ENCODE data around the gene CDYL2.
"Not testable (repeated sequence)": the region's sequence is repeated elsewhere in the genome, so short reads cannot be mapped to it uniquely, and the experiment has no call there.

Gene CDYL2, protein sequence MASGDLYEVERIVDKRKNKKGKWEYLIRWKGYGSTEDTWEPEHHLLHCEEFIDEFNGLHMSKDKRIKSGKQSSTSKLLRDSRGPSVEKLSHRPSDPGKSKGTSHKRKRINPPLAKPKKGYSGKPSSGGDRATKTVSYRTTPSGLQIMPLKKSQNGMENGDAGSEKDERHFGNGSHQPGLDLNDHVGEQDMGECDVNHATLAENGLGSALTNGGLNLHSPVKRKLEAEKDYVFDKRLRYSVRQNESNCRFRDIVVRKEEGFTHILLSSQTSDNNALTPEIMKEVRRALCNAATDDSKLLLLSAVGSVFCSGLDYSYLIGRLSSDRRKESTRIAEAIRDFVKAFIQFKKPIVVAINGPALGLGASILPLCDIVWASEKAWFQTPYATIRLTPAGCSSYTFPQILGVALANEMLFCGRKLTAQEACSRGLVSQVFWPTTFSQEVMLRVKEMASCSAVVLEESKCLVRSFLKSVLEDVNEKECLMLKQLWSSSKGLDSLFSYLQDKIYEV

DNA sequence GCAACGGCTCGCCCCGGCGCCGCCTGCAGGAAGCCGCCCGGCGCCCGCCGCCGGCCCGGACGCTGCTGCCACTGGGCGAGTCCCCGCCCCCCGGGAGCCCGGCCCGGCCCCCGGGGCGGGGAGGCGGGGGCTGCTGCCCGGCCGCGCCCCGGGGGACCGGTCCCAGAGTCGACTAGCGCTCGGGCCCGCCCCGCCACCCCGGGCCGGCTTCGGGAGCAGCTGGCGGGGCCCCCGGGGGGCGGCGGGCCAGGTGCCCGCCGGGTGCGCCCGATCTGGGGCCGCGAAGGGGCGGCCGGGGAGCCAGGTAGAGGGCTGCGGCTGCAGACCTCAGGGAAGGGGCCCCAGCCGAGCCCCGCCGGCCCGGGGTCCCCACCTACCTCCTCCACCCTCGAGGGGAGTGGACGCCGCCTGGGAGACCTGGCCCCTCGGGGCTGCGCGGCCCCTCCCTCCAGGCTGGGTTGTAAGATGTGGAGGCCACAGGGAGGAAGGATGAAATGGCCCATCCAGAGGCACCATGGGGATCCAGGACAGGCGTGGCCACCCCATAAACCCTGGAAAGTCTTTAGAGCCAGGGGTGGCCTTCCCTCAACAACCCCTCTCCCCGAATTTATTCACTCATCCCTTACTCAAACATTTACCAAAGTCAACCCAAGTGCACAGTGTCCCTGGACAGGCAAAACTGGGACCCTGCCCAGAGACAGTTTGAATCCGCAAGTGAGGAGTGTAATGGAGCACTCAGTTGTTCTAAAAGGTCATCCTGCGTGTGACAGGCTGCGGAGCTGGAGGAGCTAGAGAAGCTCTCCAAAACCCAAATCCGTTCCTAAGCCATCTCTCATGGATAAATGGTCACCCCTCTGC, at the start of gene CDYL2:
TSS of gene CDYL2 (minus strand) at position 73 of the 858 bp plus-strand sequence. CDS start 425 bp downstream, outside the sequence.
- DNase-seq = no peak

DNA sequence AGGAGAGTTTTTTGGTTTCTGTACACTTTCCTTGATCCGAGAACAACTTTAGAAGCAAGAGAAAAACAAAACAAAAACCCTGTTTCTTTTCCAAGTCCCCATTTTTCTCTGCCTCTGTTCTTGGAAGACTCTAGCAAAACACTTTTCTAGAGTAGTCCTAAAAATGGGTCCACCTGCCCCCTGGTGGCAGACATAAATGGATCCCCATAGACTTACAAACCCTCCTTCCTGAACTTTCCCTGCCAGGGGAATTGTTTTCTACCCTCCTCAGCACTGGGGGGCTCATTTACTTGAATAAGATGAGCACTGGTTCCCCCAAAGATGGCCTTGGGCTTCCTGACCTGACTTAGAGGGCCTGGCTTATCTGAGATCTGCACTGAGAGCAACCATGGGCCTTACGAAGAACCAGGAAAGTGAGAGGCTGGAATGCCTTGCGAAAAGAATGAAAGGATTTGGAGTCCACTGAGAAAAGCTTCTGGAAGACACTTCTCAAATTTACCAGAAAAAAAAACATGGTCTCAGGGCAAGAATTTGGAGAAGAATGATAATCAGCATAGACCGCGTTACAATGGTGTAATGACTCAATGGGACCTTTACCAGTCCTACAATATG, 48.0 kb upstream of the CDYL2 start:
- DNase-seq = no peak

DNA sequence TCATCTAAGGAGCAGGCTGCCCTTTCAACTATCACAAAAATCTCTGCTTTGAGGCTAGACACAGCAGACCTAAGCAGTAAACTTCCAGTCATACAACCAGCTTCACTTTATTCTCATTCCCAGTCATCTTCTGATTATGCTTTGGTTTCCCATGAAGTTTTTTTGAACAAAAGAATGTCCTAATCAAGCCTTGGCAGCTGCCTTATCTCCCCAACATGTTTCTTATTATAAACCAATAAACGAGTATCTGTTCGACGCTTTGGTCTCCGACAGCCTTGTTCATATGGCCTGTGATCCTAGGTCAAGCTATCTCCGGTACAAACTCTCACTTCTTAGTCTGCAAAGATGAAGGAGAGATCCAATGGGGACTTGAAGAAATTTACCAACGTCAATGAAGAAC, 47.4 kb upstream of the CDYL2 start:
- no peak for DNase-seq

DNA sequence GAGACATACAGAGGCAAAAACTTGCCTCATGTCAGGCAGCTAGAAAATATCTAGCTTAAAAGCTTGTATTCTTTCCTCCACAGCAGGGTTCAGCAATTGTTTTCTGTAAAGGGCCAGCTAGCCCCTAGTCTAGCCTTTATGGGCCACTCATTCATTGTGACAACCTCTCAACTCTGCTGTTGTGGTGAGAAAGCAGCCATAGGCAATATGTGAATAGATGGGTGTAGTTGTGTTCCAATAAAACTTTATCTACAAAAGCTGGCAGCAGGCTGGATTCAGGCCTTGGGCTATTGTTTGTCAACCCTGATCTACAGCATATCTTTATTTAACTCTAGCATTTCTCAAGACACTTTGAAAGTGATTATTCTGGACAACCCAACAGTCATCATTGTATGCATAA, 46.4 kb upstream of the CDYL2 start:
- DNase-seq = no peak

DNA sequence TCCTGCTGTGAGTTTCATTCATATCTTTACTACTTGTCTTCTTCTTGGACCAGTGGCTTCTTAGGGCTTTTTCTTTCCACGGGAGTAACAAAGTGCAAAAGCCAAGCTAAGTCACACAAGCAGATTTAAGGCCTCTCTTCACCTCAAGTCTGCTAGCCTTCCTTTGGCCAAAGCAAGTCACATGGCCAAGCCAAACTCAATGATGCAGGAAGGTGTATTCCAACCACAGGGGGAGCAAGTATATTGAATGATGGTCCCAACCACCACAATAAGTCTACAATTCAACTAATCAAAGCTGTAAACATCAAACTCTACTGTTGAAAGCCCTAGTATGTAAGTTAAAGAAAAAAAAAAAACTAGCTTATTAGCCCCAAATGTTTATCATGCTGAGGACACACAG, 44.5 kb upstream of the CDYL2 start:
- DNase-seq = no peak

DNA sequence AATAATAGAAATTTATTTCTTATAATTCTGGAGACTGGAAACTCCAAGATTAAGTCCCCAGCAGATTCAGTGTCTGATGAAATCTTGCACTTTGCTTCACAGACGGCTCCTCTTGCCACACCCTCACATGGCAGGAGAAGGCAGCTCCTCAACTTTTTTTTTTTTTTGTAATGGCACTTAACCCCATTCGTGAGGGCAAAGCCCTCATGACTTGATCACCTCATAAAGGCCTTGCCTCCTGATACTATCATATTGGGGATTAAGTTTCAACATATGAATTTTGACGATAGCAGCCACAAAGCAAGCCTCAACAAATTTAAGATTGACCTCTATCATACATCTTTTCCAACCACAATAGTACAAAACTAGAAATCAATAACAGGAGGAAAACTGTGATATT, 42.3 kb upstream of the CDYL2 start:
- no peak for DNase-seq

DNA sequence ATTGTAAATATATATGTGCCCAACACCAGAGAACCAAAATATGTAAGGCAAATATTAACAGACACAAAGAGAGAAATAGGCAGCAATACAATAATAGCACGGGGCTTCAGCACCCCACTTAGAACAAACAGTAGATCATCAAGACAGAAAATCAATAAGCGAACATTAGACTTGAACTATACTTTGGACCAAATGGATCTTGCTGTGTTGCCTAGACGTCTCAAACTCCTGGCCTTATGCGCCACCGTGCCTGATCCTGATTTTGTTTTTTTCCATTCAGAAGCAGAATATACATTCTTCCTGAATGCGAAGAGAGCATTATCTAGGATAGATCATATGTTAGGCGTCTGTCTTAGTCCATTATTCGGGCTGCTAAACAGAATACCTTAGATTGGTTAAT, 41.9 kb upstream of the CDYL2 start:
- DNase-seq = no peak

DNA sequence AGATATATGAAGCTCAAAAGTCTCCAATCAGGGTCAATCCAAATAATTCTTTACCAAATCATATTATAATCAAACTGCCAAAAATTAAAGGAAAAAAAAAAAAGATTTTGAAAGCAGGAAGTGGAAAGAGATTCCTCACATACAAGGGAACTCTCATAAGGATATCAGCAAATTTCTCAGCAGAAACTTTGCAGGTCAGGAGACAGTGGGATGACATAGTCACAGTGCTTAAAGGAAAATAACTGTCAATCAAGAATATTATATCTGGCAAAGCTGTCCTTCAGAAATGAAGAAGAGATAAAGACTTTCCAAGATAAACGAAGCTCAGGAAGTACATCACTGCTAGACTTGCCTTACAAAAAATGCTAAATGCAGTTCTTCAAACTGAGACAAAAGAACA, 40.0 kb upstream of the CDYL2 start:
- no peak for DNase-seq

DNA sequence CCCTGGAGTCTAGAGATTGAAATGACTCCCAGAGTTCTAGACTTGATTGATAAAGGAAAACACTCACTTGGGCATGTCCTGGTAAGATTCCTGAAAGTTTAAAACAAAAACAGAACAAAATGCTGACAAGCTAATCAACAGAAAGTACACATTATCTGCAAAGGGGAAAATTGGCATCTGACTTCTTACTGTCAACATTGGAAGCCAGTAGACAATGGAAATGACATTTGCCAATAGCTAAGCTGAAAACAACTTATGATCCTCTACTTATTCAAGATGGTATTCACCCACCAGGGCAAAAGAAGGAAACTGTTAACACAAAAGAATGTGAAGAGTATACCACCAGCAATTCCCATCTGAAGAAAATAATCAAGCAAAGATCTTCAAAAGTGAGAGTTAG, 36.8 kb upstream of the CDYL2 start:
- no peak for DNase-seq

DNA sequence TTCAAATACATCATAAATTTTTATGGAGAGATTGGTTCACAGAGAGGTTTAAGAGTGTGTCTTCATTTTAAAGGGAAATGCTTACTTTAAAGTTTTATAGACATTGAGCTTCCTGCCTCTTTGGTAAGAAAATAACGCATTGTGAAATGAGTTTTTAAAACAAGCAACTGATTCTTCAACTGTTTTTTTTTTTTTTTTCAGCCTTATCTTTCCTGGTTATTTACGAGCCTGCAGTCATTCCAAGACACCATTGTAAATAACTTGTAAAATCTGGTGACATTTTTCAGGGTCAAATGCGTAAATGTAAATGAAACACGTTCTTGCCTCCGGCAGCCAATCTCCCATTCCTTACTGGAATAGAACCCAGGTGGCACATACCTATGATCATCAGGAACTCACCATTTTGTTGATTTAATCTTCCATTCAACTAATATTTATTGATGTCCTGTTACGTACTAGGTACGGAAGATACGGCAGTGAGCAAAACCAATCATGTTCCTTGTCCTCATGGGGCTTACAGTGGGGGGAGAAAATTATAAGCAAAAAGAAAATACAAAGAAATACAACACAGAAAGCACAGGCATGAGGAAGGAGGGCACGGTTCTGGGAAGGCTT, 33.2 kb upstream of the CDYL2 start:
- no peak for DNase-seq

DNA sequence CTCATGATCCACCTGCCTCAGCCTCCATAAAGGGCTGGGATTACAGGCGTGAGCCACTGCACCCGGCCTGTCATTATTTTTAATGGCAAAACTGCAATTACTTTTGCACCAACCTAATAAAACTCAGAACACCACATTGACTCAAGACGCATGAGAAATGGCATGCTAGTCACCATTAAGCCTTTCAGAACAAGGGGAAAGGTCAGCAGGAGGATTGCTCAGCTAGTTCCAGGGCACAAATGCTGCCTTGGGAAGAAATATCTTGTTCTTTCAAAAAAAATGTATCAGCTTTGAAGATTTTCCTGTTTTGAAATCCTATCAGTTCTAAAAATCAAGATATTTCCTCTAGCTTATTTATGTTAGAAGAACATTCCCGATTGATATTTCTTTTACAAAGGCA, 32.4 kb upstream of the CDYL2 start:
- DNase-seq = no peak

DNA sequence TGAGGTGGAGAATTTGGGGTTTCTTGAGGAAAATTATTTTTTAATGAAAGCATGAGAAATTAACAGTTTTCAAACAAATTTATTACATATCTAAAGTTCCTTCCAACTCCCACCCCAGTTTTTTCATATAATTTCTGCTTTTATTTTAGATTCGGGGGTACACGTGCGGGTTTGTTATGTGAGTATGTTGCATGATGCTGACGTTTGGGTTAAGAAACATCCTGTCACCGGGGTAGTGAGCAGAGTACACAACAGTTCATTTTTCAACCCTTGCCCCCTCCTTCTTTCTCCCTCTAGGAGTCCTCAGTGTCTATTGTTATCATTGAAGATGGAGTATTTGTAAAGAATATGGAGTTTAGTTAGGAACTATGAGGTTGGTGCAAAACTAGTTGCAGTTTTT, 31.8 kb upstream of the CDYL2 start:
- DNase-seq = no peak

DNA sequence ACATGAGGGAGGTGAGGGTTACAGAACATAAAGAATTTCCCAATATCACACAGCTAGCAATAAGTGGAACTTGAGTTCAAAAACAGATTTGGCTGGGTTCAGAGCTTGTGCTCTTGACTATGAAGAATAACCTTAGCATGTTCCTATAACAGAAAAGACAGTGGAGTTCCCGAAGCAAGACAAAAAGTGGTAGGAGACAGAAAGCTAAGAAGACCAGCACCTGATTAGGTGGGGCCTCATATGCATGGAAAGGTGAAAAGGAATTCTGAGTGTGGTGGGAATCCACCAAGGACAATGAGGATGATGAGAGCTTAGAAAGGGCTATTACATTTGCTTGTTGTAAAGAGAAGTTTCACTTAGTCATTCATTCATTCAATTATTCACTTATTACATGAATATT, 26.6 kb upstream of the CDYL2 start:
- DNase-seq = no peak

DNA sequence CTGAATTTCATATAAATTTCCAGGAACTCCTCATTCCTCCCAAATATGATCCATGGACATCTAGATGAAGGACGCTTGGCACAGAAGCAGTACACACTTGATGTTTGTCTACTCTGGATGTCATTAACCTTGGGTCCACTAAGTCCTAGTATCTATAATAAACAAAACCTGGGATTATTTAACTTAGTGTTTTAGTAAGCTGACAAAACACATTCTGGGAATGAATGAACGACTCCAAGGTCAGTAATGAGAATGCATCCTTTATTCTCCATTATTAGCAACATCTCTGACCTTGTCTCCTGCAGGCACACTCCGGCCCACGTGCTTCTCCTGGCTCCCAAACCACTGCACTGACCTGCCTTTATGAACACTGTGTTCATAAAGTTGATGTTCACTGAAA, 24.1 kb upstream of the CDYL2 start:
- DNase-seq = no peak

DNA sequence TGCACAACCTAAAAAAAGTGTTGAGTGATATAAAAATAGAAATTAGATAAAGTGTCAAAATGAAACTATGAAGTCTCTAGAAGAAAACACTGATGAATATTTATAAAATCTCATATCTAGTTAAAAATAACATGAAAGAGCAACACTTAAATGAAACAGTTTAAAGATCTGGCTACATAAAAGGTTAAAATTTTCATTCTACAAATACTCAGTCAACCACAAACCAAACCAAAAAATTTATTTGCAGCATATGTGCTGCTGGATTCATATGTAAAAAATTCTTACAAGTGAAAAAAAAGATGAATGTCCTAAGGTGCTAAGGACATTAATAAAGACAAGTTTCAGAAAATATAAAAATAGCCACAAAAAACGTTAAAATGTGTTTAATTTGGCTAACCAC, 22.6 kb upstream of the CDYL2 start:
- no peak for DNase-seq

DNA sequence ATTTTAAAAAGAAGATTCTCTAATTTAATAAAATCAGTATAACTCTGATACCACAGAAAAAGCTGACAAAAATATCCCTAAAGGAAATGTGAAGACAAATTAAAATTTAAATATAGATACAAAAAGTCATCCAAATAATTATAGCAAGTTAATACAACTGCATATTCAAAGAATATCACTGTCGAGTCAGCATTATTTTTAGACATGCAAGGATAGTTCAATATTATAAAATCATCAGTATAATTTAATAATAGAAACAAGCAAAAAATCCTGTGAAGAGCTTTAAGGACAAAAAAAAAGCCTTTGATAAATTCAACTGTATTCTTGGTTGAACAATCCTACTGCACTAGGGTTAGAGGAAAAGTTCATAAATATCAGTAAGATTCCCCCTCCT, 21.0 kb upstream of the CDYL2 start:
- DNase-seq = no peak

DNA sequence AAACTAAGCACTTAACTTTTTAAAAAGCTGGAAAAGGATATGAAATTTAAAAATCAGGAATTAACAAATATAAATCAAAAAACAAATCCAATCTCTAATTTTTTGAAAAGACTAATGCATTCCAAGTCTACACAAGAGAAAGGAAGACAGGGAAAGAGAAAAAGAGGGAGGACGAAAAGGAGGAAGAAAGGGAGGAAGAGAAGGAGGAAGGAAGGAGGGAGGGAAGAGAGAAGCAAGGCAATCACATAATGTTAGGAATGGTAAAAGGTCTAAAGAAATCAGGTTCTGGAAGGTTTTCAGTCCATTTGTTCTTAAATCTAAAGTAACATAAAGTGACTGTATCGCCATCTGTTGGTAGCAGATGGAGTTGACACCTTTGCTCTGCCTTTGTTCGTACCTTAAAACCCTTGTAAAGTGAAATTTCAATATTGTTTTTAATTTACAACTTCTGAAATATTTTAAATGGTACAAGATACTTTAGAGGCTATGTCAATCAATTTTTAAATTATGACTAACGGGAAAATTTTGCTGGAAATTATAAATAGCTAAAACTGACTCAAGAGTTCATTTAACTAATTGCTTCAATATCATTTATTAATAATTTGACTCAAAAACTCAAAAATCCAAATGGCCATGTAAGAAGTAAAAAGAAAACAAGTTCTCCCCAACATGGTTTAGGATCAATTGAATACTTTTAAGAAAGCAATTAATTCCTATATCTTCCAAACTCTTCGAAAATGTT, 20.4 kb upstream of the CDYL2 start:
- no peak for DNase-seq

DNA sequence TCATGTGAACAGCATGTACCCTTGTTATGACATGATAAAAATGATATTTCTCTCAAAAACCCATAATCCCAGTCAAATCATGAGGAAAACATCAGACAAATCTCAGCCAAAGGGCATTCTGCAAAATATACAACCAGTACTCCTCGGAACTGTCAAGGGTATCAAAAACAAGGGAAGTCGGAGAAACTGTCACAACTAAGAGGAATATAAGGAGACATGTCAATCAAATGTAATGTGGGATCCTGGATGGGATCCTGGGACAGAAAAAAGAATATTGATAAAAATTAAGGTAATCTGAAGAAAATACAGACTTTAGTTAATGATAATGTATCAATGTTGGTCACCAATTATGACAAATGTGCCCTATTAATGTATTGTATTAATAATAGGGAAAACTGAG, 15.6 kb upstream of the CDYL2 start:
- no peak for DNase-seq

DNA sequence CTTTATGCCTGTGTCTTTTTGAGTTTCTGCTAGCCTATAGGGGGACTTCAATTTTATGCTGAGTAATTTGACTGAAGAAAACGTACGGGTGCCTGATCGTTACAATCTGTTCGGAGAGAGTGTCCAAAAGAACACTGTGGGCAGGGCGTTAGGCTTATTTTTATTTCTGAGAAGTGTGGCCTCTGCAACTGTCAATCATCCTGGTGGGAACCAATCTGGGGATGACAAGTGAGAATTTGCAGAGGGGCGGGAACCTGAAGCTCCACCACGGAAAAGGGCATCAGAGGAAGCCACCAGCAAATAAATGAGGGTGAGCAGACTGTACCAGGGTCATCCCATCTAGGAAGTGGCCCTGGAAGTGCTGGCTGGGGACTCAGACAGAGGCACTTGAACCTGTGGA, 12.0 kb upstream of the CDYL2 start:
- no peak for DNase-seq

DNA sequence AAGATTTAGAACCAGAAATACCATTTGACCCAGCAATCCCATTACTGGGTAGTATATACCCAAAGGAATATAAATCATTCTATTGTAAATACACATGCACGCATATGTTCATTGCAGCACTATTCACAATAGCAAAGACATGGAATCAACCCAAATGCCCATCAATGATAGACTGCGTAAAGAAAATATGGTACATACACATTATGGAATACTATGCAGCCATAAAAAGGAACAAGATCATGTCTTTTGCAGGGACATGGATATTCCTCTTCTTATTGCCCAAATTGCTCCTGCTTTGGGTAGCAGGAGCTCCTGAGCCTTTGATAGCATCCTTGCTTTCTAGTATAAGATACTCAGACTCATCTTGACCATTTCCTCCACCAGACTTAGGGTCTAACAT, 10.9 kb upstream of the CDYL2 start:
- not testable (repeated sequence) for DNase-seq

DNA sequence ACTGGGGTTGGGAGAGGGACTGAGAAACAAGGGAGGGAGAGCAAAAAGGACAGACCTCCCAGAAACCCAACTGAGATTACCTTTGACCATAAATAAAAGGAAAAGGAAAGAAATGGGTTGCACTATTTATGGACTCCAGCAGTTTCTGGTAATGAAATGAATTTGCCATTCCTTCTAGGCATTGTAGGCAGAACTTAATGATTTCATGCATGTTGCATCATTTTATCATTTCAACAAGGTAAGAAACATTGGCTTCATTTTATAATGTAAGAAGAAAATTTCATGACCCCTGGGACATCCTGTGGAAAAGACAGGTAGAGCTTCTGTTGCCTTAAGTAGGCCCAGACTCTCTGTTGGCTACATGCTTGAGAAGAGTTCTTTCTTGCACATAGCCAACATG, 8.2 kb upstream of the CDYL2 start:
- no peak for DNase-seq

DNA sequence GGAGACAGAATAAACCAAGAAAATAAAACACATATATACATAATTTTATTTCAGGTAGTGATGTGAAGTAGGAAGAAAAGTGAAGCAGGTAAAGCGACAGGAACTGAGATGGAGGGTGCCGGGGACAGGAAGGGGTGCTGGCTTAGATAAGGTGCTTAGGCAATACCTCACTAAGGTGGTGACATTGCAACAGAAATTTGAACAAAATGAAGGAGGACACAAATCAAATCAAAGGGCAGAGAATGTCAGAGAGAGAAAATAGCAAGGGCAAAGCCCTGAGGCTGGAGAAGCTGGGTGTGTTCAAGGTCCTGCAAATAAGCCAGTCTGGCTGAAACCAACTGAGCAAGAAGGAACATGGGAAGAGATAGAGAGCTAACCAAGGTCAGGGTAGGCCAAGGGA, 5.0 kb upstream of the CDYL2 start:
- no peak for DNase-seq

DNA sequence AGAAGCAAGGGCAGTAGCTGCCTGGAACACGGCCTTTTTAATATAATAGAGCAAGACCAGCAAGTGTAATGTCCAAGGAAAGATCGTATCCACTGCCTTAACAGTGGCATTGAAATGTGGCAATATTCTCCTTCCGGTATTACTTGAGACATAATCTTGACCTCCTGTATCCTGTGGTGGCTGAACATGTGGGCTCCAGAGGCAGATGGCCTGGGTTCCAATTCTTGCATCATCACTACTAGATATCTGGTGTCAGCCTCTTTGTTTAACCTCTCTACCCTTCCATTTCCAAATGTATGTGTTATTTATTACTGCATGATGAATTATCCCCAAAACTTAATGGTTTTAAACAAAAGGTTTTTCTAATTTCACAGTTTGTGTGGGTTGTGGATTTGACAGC, 3.5 kb upstream of the CDYL2 start:
- no peak for DNase-seq
